ENCODE measurements around the gene ZNF407.

Gene ZNF407

DNA sequence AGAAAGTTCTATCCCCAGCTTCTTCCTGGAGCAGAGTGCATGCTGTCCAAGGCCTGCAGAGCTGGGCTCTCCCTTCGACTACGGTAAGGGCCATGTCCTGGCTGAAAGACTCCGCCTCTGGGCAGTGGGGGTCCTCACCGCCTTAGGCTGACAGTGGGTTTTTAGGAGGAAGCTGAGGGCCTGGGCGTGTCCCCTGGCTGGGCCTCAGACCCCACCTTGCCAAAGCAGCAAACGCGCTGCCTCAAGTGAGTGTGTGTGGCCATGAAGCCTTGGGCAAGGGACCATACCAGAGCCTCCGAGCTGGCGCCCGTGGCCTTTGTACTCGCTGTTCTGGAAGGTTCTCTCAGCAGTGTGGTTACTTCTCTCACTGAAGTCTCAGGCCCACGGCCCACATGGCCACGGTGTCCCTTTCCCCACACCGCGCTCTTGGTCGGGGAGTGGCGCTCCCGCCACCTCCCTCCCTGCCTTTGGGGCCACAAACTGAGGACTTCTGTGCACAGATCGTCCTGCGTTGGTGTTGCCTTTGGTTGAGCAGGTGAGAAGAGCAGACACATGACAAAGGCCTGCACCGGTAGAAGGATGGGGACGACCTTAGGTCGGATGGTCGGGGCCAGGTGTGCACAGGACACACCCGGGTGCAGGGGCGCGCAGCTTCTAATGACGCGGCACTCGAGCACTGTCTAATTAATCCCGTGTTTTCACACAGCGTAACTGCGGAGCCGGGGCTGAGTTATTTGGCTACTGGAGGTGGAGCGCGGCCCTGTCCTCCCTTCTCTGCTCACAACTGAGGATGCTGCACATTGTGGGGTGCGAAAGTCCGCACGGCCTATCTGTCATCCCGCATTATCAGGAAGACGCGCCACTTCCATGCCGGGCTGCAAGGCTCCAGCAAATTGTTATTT, 489.7 kb downstream of the ZNF407 start:
- H2AFZ ChIP-seq (ENCODE audit: low read depth): no peak overlapping the region

DNA sequence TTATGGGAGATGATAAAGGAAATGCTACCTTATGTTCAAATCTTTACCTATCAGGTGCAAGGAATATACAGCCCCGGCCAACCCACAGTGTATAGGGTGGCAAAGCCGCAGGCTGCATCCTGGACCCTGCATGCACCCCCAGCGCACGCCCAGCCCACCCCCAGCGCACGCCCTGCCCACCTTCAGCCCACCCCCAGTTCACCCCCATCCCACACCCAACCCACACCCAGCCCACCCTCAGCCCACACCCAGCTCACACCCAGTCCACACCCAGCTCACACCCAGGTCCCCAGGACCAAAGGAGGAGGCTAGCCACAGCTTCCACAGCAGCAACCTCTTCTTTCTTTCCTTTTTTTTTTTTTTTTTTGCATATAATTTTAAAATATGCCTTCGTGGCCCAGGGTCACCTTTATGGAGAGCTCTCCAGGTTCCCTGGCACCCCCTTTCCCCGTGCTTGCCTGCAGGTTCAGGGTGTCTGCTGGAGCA, 490.4 kb downstream of the ZNF407 start:
- Histone ChIP-seq H3K79me2 (ENCODE audit: insufficient read depth, low read depth) (no peaks in the 10 kb centered on the region), H3K4me1 (ENCODE audit: low read depth, poor library complexity, severe bottlenecking) (no peaks in the 10 kb centered on the region), H4K20me1 (ENCODE audit: insufficient read depth) (no peaks in the 10 kb centered on the region), H3K36me3 (ENCODE audit: insufficient read depth) (no peaks in the 10 kb centered on the region), H3K27me3 (ENCODE audit: insufficient read depth, low read depth) (no peaks in the 10 kb centered on the region), H3K9ac (no peak overlapping the region), H2AFZ (ENCODE audit: low read depth) (no peak overlapping the region), H3K4me2 (no peak overlapping the region), H3K4me3 (IDR thresholded peaks at IDR 0.05; ENCODE audit: insufficient read depth, low read depth, low read length) (no peak overlapping the region), H3K27ac (no peak overlapping the region)
- TF ChIP-seq, protein P1, sequence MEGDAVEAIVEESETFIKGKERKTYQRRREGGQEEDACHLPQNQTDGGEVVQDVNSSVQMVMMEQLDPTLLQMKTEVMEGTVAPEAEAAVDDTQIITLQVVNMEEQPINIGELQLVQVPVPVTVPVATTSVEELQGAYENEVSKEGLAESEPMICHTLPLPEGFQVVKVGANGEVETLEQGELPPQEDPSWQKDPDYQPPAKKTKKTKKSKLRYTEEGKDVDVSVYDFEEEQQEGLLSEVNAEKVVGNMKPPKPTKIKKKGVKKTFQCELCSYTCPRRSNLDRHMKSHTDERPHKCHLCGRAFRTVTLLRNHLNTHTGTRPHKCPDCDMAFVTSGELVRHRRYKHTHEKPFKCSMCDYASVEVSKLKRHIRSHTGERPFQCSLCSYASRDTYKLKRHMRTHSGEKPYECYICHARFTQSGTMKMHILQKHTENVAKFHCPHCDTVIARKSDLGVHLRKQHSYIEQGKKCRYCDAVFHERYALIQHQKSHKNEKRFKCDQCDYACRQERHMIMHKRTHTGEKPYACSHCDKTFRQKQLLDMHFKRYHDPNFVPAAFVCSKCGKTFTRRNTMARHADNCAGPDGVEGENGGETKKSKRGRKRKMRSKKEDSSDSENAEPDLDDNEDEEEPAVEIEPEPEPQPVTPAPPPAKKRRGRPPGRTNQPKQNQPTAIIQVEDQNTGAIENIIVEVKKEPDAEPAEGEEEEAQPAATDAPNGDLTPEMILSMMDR (conservative IDR thresholded peaks at IDR 0.05; ENCODE audit: low read depth, low read length): no peak

More for the DNA sequence above, 489.7 kb downstream of the ZNF407 start:
- TF ChIP-seq, protein P1 (conservative IDR thresholded peaks at IDR 0.05; ENCODE audit: low read depth, low read length): no peak
- Histone ChIP-seq H3K79me2 (ENCODE audit: insufficient read depth, low read depth) (no peaks in the 10 kb centered on the region), H3K9ac (no peak overlapping the region), H3K4me1 (ENCODE audit: low read depth, poor library complexity, severe bottlenecking) (no peaks in the 10 kb centered on the region), H3K4me2 (no peak overlapping the region), H3K27me3 (ENCODE audit: insufficient read depth, low read depth) (no peaks in the 10 kb centered on the region), H3K36me3 (ENCODE audit: insufficient read depth) (no peaks in the 10 kb centered on the region), H4K20me1 (ENCODE audit: insufficient read depth) (no peaks in the 10 kb centered on the region), H3K4me3 (IDR thresholded peaks at IDR 0.05; ENCODE audit: insufficient read depth, low read depth, low read length) (no peak overlapping the region), H3K27ac (no peak overlapping the region)

DNA sequence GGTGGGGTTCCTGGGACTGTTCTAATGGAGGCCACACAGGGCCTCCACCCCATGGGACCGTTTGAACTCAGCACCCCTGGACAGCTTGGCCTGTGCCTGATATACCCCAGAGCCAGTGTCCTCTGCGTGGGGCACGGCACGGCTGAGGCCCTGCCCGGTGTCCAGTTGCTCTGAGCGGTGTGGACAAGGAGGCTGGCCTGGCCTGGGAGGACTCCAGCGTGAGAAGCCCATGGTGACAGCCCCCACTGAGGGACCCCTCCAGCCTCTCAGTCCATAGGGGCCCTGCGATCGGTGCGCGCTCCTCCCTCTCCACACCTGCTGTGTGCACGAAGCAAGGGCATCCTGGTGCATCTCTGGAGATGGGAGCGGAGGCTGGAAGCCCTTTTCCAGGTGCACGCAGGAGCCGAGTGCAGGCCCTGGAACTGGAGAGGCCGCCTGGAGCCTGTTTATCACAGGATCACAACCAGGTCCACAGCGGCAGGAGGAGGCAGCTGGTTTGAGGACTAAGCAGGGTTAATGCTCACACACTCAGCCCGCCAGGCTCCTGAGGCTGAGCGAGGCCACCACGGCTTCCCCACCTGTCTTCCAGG, 491.0 kb downstream of the ZNF407 start:
- H3K79me2 ChIP-seq (ENCODE audit: insufficient read depth, low read depth): no peaks in the 10 kb centered on the region
- no peaks in the 10 kb centered on the region for H3K36me3 ChIP-seq (ENCODE audit: insufficient read depth)
- H3K4me2 ChIP-seq: no peak overlapping the region
- no peak overlapping the region for H2AFZ ChIP-seq (ENCODE audit: low read depth)
- no peaks in the 10 kb centered on the region for H3K4me1 ChIP-seq (ENCODE audit: low read depth, poor library complexity, severe bottlenecking)
- H4K20me1 ChIP-seq (ENCODE audit: insufficient read depth): no peaks in the 10 kb centered on the region
- H3K27ac ChIP-seq: no peak overlapping the region
- TF ChIP-seq, protein P1 (conservative IDR thresholded peaks at IDR 0.05; ENCODE audit: low read depth, low read length): no peak
- no peak overlapping the region for H3K9ac ChIP-seq
- no peak overlapping the region for H3K4me3 ChIP-seq (IDR thresholded peaks at IDR 0.05; ENCODE audit: insufficient read depth, low read depth, low read length)
- H3K27me3 ChIP-seq (ENCODE audit: insufficient read depth, low read depth): no peaks in the 10 kb centered on the region

DNA sequence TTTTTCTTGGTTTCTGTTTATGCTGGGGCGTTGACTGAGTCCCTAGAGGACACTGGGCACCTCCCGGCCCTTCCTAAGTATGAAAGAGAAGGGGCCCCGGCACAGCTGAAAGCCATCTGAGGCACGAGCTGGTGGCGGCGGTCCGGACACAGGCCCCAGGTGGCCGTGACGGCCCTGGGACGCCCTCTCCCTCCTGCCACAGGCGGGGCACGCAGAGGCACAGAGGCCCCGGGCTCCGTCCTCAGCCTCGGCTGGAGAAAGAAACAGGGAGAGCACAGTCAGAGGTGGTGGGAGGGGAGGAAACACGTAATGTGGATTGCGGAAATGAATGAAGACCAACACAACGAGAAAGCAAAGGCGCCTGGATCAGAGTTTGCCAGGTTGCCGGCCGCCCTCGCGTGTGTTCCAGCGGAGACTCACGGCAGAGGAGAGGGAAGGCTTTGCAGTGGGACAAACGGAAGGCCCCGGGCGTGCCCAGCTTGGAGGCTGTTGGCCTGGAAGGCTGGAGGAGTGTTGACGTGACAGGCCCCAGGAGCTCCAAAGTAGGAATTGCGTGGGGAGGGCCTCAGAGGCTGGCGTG, 492.2 kb downstream of the ZNF407 start:
- Histone ChIP-seq H3K9ac (no peak overlapping the region), H3K27ac (no peak overlapping the region), H3K27me3 (ENCODE audit: insufficient read depth, low read depth) (no peaks in the 10 kb centered on the region), H4K20me1 (ENCODE audit: insufficient read depth) (no peaks in the 10 kb centered on the region), H3K4me2 (no peak overlapping the region), H3K4me1 (ENCODE audit: low read depth, poor library complexity, severe bottlenecking) (no peaks in the 10 kb centered on the region), H3K4me3 (IDR thresholded peaks at IDR 0.05; ENCODE audit: insufficient read depth, low read depth, low read length) (no peak overlapping the region), H3K79me2 (ENCODE audit: insufficient read depth, low read depth) (no peaks in the 10 kb centered on the region), H3K36me3 (ENCODE audit: insufficient read depth) (no peaks in the 10 kb centered on the region), H2AFZ (ENCODE audit: low read depth) (no peak overlapping the region)
- TF ChIP-seq, protein P1 (conservative IDR thresholded peaks at IDR 0.05; ENCODE audit: low read depth, low read length): no peak

Measured in KMS-11 (cell line).